Activated gamma-delta T cell treated with anti-CD3 and anti-CD28 coated beads, Interleukin-2, amount 50 U/mL, for 16 hours (primary cell): ENCODE results near the gene INTS2.
"Not testable (repeated sequence)": the region's sequence is repeated elsewhere in the genome, so short reads cannot be mapped to it uniquely, and the experiment has no call there.

Source experiments
- DNase-seq: peaks from one replicate; pipeline ENCODE4 v3.0.0-alpha.2; 2020; ENCODE audit warnings: low read depth

Gene INTS2, protein sequence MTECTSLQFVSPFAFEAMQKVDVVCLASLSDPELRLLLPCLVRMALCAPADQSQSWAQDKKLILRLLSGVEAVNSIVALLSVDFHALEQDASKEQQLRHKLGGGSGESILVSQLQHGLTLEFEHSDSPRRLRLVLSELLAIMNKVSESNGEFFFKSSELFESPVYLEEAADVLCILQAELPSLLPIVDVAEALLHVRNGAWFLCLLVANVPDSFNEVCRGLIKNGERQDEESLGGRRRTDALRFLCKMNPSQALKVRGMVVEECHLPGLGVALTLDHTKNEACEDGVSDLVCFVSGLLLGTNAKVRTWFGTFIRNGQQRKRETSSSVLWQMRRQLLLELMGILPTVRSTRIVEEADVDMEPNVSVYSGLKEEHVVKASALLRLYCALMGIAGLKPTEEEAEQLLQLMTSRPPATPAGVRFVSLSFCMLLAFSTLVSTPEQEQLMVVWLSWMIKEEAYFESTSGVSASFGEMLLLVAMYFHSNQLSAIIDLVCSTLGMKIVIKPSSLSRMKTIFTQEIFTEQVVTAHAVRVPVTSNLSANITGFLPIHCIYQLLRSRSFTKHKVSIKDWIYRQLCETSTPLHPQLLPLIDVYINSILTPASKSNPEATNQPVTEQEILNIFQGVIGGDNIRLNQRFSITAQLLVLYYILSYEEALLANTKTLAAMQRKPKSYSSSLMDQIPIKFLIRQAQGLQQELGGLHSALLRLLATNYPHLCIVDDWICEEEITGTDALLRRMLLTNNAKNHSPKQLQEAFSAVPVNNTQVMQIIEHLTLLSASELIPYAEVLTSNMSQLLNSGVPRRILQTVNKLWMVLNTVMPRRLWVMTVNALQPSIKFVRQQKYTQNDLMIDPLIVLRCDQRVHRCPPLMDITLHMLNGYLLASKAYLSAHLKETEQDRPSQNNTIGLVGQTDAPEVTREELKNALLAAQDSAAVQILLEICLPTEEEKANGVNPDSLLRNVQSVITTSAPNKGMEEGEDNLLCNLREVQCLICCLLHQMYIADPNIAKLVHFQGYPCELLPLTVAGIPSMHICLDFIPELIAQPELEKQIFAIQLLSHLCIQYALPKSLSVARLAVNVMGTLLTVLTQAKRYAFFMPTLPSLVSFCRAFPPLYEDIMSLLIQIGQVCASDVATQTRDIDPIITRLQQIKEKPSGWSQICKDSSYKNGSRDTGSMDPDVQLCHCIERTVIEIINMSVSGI

DNA sequence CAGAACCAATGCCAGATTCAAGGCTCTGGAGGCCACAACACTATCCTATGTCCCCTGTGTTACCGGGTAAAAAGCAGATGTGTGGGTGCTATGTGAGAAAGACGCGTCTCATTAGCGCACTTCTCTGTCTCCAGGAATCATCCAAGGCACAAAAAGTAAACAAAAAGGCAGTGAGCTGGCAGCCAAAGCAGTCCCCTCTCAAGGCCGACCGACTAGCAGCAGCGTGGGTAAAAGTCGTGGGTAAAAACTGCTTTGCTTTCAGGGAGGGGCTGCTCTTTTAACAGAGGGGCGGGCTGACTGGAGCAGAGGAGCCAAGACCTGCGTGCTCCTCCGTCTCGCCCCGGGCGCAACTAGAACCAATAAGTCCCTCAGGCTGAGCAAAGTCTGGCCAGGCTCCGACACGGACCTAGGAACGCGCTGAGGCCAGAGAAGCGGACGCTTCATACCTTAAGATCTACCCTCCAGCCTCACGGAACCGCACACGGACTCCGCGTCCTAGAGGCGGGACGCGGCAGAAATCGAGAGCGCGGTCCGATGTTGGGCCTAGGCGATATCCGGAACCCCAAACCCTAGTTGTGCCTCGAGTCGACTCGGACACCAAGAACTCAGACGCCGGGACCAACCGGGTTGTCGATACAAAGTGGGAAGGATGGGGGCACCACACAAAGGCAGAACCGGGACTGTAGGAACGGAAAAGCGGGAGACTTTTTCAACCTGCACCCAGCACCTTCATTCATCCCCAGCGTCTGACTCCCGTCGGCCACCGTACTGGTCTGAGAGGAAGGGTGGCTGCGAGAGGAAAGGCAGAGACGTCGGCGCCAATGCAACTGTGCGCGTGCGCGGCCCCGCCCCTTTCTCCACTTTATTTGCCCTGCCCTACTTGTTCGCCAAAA is at the start of gene INTS2:
INTS2 (minus strand) TSS at position 775 of the 893 bp plus-strand sequence. CDS start 1,338 bp downstream, outside the sequence.
- DNase-seq = peak; percentile 94

DNA sequence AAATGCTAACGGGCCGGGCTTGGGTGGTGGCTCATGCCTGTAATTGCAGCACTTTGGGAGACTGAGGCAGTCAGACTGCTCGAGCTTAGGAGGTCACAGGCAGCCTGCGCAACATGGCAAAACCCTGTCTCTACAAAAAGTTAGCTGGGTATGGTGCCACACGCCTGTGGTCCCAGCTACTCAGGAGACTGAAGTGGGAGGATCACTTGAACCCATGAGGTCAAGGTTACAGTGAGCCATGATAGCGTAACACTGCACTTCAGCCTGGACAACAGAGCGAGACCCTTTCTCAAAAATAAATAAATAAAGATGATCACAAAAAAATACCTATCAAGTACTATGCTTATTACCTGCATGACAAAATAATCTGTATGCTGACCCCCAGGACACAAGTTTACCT is 46.3 kb upstream of the INTS2 start:
- no peak for DNase-seq

DNA sequence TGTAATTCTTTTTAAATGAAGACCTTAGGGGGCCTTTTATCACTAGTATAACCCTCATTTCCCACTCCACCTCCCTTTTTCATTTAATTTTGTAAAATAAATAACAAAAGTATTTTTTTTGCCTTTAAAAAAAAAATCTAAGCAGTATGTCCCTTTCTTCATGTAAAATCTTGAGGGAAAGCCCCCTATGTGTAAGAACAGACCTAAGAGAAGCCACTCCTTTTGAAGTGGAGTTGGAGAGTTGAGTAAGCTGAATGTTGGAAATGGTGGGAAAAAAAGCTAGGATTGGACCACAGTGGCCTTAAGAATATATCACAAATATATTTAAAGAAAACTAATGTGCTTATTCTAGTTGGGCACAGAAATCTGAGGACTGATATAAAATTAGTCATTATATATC is 44.5 kb upstream of the INTS2 start:
- no peak for DNase-seq

DNA sequence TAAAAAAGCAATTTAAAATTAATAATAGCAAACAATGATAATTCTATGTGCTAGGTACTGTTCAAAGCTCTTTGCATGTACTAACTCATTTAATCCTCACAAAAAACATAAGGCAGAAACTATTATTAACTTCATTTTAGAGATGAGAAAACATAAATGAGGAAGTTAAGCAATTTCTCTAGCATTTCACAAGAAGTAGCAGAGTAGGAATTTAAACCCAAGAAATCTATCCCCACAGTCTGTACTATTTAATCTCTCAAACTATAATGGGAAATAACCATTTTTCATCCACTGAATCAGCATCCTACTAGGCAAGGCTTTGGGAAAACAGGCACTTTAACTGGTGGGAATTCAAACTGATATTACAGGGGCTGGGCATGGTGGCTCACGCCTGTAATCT is 42.2 kb upstream of the INTS2 start:
- DNase-seq = no peak

DNA sequence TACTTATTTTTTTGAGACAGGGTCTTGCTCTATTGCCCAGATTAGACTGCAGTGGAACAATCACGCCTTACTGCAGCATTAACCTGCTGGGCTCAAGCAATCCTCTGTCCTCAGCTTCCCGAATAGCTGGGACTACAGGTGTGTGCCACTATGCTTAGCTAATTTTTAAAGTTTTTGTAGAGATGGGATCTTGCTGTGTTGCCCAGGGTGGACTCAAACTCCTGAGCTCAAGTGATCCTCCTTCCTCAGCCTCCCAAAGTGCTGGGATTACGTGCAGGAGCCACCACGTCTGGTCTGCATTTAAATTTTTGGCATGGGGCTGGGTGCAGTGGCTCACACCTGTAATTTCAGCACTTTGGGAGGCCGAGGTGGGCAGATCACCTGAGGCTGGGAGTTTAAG is 41.0 kb upstream of the INTS2 start:
- DNase-seq = no peak

DNA sequence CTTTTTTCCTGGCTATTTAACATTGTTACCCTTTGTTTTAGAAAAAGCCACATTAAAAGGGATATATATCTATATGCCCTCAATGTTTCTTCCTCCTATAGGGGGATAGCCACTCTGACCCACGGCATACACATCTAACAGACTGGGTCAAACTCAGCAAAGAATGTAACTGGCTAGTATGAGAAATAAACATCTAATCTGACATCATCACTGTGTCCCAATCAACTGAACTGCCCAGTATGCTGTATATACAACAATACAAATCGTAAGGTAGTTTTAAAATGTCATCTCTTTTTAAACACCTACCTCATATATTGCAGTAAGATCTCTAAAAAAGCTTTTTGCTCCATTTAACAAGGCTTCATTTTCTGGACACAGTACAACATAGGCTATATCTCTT is 39.9 kb upstream of the INTS2 start:
- no peak for DNase-seq

DNA sequence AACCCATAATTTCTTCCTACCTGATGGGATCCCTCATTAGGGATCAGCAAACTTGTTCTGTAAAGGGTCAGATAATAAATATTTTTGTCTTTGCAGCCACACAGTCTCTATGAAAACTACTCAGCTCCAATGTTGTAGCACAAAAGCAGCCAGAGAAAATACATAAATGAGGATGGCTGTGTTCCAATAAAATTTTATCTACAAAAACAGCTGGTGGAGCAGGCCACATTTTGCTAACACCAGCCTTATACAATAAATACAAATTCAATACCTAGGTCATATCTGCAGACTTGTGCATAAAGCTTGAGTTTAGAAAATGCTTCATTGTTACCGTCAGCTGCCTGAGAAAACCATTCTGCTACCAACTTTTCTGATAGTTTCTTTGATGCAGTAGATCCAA is 38.4 kb upstream of the INTS2 start:
- no peak for DNase-seq

DNA sequence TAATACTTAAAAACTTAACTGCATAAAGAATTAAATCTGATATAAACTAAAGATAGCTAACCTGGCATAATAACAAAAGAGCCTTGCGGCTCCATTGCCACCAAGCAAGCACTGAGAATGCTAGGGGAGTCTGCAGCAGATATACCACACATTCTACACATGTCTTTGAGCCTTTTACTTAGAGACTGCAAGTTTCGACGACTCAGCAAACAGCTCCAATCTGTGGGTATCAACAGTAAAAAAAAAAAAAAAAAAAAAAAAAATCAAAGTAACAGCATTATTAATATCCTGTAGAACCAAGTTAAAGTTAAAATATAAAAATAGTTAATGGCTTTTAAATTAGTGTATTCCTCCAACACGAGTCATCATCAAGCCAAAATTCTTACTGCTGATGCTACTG is 27.8 kb upstream of the INTS2 start:
- DNase-seq = no peak

DNA sequence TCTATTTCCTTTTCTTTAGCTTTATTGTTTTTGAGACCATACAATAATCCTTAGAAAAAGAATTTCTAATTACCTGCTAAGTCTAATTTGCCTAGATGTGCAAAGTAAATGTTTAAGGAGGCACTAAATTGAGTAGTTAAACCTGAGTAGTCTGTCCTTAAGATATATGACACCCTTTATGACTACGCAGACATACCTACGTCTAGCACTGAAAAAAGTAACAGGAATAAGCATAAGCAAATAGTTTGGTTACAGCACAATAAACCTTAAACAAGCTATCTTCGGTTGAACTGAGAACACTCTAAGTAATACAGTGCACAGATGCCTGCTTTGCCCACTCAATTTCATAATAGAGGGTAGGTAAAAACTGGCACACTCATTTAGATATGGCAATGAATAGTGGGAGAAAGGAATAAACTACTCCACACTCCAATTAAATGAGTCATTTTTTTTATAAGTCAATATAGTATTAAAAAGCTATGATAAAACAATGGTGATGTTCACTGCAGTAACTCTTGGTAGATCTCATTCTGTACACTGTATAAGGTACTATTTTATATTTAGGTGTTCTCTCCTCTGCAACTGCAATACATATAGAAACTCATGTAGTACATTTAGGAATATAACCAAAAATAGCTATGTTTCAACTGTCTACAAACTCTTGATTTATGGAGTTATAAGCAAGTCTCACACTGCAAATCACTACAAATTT is 19.7 kb upstream of the INTS2 start:
- DNase-seq = no peak

DNA sequence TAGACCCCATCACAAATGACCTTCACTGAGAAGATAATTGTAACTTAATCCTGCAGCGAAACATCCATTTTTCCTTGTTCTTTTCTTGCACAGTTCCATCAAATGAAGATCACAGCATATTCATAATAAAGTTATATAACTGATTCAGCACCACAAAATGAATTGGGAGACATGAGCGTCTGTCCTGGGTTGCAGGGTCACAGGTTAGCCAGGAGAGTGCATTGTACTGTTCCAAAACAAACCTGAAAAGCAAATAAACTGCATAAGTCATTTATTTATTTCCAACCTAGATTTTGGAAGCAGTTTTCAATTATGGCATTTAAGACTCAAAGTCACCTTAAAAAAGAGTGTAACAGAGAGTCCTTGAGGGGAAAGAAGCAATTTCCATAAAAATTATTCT is 18.6 kb upstream of the INTS2 start:
- no peak for DNase-seq

DNA sequence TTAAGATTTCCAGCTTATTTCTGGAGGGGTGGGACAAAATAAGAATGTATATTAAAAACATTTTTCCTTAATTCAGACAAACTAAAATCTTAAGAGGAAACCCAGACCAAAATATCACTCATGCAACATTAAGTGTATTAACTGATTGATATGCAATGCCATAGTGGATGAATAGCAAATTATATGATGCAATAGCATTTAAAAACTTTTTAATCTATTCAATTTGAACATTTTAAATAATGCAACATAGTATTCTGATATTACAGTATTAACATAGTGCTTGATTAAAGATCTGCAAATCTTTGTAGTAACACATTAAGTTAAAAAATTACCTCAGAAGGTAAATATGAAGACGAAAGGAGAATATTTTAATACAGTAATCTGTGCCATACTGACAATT is 15.3 kb upstream of the INTS2 start:
- no peak for DNase-seq

DNA sequence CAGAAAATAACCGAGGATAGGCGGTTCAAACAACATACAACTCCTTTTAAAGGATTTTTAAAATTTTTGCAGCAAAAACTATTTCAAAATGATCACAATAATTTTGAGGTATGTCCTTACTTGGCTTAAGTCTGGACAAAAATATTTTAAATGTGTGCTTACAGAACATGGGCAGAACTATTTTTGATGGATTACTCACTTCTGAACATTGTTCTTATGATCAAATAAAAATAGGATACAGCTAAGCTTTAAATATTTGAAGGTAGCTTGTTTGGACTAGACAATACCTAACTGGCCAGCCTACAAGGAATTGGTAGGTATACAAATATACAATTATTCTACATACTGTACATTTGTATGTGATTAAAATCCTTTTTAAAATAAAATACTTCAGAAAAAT is 14.3 kb upstream of the INTS2 start:
- DNase-seq = no peak

DNA sequence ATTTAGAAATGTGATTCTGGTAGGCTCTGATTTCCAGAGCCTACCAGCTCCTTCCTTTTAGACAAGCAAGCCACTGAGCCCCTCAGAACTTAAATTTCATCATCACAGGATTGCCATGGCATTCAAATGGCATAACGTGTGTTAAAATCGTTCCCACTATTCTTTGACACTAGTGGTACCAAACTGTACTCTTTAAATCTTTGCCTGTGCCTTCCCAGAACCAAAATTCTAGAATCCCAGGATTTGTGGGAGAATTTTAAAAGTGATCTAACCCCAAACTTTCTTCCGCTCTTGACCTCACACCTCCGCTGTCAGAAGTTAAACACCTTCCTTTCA is 287 bp upstream of the INTS2 start:
- DNase-seq = no peak

DNA sequence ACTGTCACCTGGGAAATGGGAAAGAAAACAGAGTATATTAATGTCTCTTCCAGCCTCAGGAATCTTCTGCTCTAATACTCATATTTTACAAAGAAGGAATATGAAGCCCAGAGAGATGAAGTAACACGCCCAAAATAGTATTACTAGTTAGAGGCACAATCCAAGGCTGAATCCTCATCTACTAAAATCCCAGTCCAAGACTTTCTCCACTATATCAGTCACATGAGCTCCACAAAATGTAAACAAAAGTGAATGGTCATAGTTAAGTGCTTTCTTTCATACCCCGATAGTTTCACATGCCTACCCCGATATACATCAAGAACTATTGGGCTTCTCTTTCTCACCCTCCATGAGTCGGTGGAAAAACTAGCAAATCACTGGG is 965 bp downstream of the INTS2 start:
- DNase-seq = no peak

DNA sequence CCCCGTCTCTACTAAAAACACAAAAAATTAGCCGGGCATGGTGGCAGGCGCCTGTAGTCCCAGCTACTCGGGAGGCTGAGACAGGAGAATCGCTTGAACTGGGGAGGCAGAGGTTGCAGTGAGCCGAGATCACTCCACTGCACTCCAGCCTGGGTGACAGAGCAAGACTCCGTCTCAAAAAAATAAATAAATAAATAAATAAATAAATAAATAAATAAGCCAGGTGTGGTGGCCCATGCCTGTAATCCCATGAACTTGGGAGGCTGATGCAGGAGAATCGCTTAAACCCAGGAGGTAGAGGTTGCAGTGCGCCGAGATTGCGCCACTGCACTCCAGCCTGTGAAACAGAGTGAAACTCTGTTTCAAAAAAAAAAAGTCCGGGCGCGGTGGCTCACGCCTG is 12.6 kb downstream of the INTS2 start:
- not testable (repeated sequence) for DNase-seq

DNA sequence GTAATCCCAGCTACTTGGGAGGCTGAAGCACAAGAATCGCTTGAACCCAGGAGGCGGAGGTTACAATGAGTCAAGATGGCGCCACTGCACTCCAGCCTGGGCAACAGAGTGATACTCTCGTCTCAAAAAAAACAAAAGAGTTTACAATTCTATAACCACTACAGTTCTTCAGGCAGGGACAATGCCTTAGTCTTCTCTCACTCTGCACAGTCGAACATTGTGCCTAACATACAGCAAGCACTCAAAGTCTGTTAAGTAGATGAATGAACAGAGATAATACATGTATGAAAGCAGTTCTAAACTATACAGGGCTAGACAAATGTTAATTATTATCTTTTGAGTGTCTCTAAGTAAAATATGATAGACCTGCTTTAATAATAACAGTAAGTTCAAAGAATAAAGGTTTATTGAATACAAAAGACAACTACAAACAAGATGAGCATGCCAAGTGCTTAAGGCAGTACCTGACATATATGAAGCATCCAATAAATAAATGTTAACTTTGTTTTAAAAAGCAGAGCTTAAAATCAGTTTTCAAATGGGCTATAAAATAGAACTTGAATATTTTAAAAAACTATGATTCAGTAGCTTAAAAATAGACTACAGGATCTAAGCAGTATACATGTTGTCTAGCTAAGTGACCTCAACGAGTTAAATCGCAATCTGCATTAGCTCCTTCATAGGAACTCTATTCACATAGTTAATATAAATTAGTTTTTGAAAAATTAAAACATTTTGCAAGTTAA is 19.3 kb downstream of the INTS2 start:
- DNase-seq = no peak

DNA sequence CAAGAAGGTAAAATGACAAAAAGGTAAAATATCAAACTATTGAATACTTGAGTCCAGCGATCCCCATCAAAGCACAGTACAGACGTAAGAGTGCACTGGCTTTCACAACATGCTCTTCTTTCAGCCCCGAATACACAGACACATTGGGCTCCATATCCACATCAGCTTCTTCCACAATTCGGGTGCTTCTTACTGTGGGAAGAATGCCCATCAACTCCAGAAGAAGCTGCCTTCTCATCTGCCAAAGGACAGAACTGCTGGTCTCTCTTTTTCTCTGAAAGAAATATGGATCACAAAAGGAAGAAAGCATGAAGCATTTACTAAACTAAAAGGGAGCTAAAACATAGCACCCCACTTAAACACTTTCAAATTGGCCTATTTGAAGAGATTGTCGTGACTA is 20.4 kb downstream of the INTS2 start:
- no peak for DNase-seq

DNA sequence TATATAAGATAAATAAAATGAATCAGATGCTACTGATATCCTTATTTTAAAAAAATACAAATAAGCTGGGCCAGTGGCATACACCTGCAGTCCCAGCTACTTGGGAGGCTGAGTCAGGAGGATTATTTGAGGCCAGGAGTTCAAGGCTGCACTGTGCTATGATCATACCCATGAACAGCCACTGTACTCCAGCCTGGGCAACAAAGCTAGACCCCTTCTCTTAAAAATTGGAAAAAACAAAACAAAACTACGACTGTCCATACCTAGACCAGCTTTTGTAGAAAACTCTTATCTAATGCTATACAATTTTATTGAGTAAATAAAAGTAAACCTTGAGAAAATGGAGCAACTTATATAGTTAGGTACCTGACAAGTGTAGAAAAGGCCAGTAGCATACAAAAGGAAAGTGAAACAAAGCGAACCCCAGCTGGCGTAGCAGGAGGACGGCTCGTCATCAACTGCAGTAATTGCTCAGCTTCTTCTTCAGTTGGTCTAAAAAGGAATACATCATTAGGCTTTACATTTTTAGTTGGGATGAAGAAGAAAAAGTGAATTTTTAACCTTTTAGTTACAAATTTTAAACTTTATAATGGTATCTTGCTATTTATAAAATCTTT is 23.6 kb downstream of the INTS2 start:
- DNase-seq = no peak

DNA sequence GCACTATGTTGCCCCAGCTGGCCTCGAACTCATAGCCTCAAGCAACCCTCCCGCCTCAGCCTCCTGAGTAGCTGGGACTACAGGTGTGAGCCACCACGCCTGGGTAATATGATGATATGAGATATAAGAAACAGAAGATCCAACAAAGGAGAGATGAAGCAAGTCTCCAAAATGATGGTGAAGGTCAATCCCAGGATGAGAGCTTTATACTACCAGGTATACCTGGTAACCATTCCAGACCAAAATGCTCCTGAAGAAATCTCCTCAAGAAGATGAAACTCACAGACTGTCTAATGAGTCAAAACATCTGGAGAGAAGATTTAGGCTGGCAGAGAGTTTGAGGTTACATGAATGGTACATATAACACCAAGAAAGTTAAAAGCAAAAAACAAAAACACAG is 24.5 kb downstream of the INTS2 start:
- DNase-seq = no peak
